Measurements from ENCODE around the gene TMEM181. TPM values are rescaled to one million over a fixed set of nuclear protein-coding genes. Genes with fewer than 3 reads are reported as not detected.

TMEM181 gene
- total and polyA plus RNA-seq, 2 donors (not counting 1 experiment from before 2014, with no cell fraction given) = 2.8 to 9.3 TPM

GRCh38 chr6:158531566-158531965 lies 28.3 kb upstream of the TMEM181 start:
- H3K9me3 Mint-ChIP-seq (ENCODE audit: insufficient read depth) = peaks cover 9% of the 10 kb centered on the region
- DNase-seq (no peak), ATAC-seq (ENCODE audit: low read depth) (no peak)
- TF ChIP-seq CTCF (IDR thresholded peaks at IDR 0.05) (no peak), EZH2 (IDR thresholded peaks at IDR 0.05; ENCODE audit: borderline replicate concordance, insufficient read depth, low read depth, low read length, poor library complexity, severe bottlenecking) (no peak)
- H3K4me3 ChIP-seq (ENCODE audit: control extremely low read depth in 1 of 5, extremely low read depth in 1 of 5, insufficient read depth in 1 of 5, low read depth in 2 of 5, low read length in 4 of 5) = no peak overlapping the region
- H3K9ac ChIP-seq (ENCODE audit: low read length) = no peak overlapping the region
- H3K4me2 ChIP-seq (replicated peaks; ENCODE audit: low read depth, low read length, poor library complexity, severe bottlenecking) = no peak overlapping the region
- H3K27me3 Mint-ChIP-seq = peaks cover 57% of the 10 kb centered on the region
- no peaks in the 10 kb centered on the region for H4K20me1 ChIP-seq (ENCODE audit: control insufficient read depth, insufficient read depth, low read length, poor library complexity, severe bottlenecking)
- no peak overlapping the region for H2AFZ ChIP-seq (ENCODE audit: insufficient read depth, low read depth, low read length, poor library complexity, severe bottlenecking)
- no peak overlapping the region for H3K27ac ChIP-seq (ENCODE audit: low read length in 2 of 2)
- WGBS (ENCODE audit: insufficient coverage) = 93% methylated on average over 4 of the region's 4 CpGs
- ChIA-PET POLR2A (no interaction called here), CTCF (no interaction called here)
- no peak overlapping the region for H3K27ac Mint-ChIP-seq
- H3K4me3 Mint-ChIP-seq = no peak overlapping the region
- H3K9me3 ChIP-seq (ENCODE audit: control extremely low read depth in 1 of 3, control insufficient read depth in 2 of 3, insufficient read depth in 1 of 3, low read length in 2 of 3) = peaks cover 0 to 17% (median 0%) of the 10 kb centered on the region in 3 donors
- peaks cover 3% of the 10 kb centered on the region for H3K4me1 Mint-ChIP-seq
- peaks cover 0 to 33% (median 12%) of the 10 kb centered on the region in 4 experiments for H3K27me3 ChIP-seq (replicated peaks in 1 of 4; ENCODE audit: control extremely low read depth in 1 of 4, control insufficient read depth in 3 of 4, insufficient read depth in 4 of 4, low read length in 3 of 4)
- intact Hi-C loops (cut with micrococcal nuclease) = no loop called here
- H3K4me1 ChIP-seq (ENCODE audit: control insufficient read depth in 2 of 2, insufficient read depth in 2 of 2, low read length in 2 of 2) = peaks cover 5 to 11% of the 10 kb centered on the region in 2 donors
- no peaks in the 10 kb centered on the region for H3K79me2 ChIP-seq (ENCODE audit: control insufficient read depth, insufficient read depth, low read length)
- no peaks in the 10 kb centered on the region for H3K36me3 ChIP-seq (replicated peaks in 1 of 2; ENCODE audit: control extremely low read depth in 1 of 2, control insufficient read depth in 1 of 2, extremely low read depth in 1 of 2, insufficient read depth in 2 of 2, low read length in 1 of 2)

GRCh38 chr6:158531970-158532369 lies 27.9 kb upstream of the TMEM181 start:
- ATAC-seq (ENCODE audit: low read depth) (no peak), DNase-seq (no peak)
- Histone ChIP-seq H4K20me1 (ENCODE audit: control insufficient read depth, insufficient read depth, low read length, poor library complexity, severe bottlenecking) (no peaks in the 10 kb centered on the region), H3K27ac (ENCODE audit: low read length in 2 of 2) (no peak overlapping the region), H3K27me3 (replicated peaks in 1 of 4; ENCODE audit: control extremely low read depth in 1 of 4, control insufficient read depth in 3 of 4, insufficient read depth in 4 of 4, low read length in 3 of 4) (peaks cover 0 to 37% (median 12%) of the 10 kb centered on the region in 4 experiments), H2AFZ (ENCODE audit: insufficient read depth, low read depth, low read length, poor library complexity, severe bottlenecking) (no peak overlapping the region), H3K4me1 (ENCODE audit: control insufficient read depth in 2 of 2, insufficient read depth in 2 of 2, low read length in 2 of 2) (peaks cover 7 to 14% of the 10 kb centered on the region in 2 donors), H3K4me2 (replicated peaks; ENCODE audit: low read depth, low read length, poor library complexity, severe bottlenecking) (no peak overlapping the region), H3K9me3 (ENCODE audit: control extremely low read depth in 1 of 3, control insufficient read depth in 2 of 3, insufficient read depth in 1 of 3, low read length in 2 of 3) (peaks cover 0 to 17% (median 0%) of the 10 kb centered on the region in 3 donors), H3K9ac (ENCODE audit: low read length) (no peak overlapping the region), H3K4me3 (ENCODE audit: control extremely low read depth in 1 of 5, extremely low read depth in 1 of 5, insufficient read depth in 1 of 5, low read depth in 2 of 5, low read length in 4 of 5) (no peak overlapping the region), H3K79me2 (ENCODE audit: control insufficient read depth, insufficient read depth, low read length) (no peaks in the 10 kb centered on the region), H3K36me3 (replicated peaks in 1 of 2; ENCODE audit: control extremely low read depth in 1 of 2, control insufficient read depth in 1 of 2, extremely low read depth in 1 of 2, insufficient read depth in 2 of 2, low read length in 1 of 2) (no peaks in the 10 kb centered on the region)
- no CpG with 5 or more reads among the region's 2 CpGs for WGBS (ENCODE audit: insufficient coverage)
- H3K4me3 Mint-ChIP-seq = no peak overlapping the region
- TF ChIP-seq EZH2 (IDR thresholded peaks at IDR 0.05; ENCODE audit: borderline replicate concordance, insufficient read depth, low read depth, low read length, poor library complexity, severe bottlenecking) (no peak), CTCF (IDR thresholded peaks at IDR 0.05) (no peak)
- ChIA-PET CTCF (no interaction called here), POLR2A (no interaction called here)
- H3K4me1 Mint-ChIP-seq = peaks cover 3% of the 10 kb centered on the region
- peaks cover 53% of the 10 kb centered on the region for H3K27me3 Mint-ChIP-seq
- peaks cover 8% of the 10 kb centered on the region for H3K9me3 Mint-ChIP-seq (ENCODE audit: insufficient read depth)
- intact Hi-C loops (cut with micrococcal nuclease) = no loop called here
- H3K27ac Mint-ChIP-seq = no peak overlapping the region
